Ishikawa (cell line): ENCODE results near the gene MGLL.

Experiments
- CEBPB ChIP-seq: IDR thresholded peaks from 2 replicates; pipeline ENCODE4 v1.6.1; 2012
- CREB1 ChIP-seq: IDR thresholded peaks from 2 replicates; pipeline ENCODE4 v1.6.1; 2012; ENCODE audit warnings: low read depth
- EP300 ChIP-seq: IDR thresholded peaks from 2 replicates; pipeline ENCODE4 v1.6.1; 2012; ENCODE audit warnings: borderline replicate concordance
- FOXM1 ChIP-seq: IDR thresholded peaks from 2 replicates; pipeline ENCODE4 v1.6.1; 2012; ENCODE audit warnings: low read depth, borderline replicate concordance
- RAD21 ChIP-seq: IDR thresholded peaks from 2 replicates; pipeline ENCODE4 v1.6.1; 2012; ENCODE audit warnings: low read depth
- REST ChIP-seq: IDR thresholded peaks from 2 replicates; pipeline ENCODE4 v1.6.1; 2012; ENCODE audit warnings: low read depth, mild to moderate bottlenecking
- TAF1 ChIP-seq: IDR thresholded peaks from 2 replicates; pipeline ENCODE4 v1.6.1; 2012; ENCODE audit warnings: low read depth, mild to moderate bottlenecking
- USF1 ChIP-seq: IDR thresholded peaks from 2 replicates; pipeline ENCODE4 v1.6.1; 2012
- YY1 ChIP-seq: IDR thresholded peaks from 2 replicates; pipeline ENCODE4 v1.6.1; 2012; ENCODE audit warnings: low read depth

- no peak for TF ChIP-seq REST
- no peak for TF ChIP-seq TAF1
- no peak for TF ChIP-seq CREB1
- no peak for TF ChIP-seq FOXM1
- TF ChIP-seq YY1: no peak
- no peak for TF ChIP-seq RAD21
- TF ChIP-seq EP300: no peak
- no peak for TF ChIP-seq USF1
- no peak for TF ChIP-seq CEBPB
Measured at GRCh38 chr3:127849368-127849767, 27.1 kb upstream of the MGLL start.
